A549 (cell line): ENCODE results near the gene EPHB1. TPM values are rescaled to one million over a fixed set of nuclear protein-coding genes. Genes with fewer than 3 reads are reported as not detected.

Experiments
- ATAC-seq, 2 experiments: fragments of 200-7000 bp in 1 of 2; fragments of >200 bp in 1 of 2; cut with Nextera tagmentation in 1 of 2; cut with Tn5 transposase in 1 of 2; 3 replicates each; pipeline versions ENCODE4 v1.8.0 to v1.9.1; 2018 to 2020; ENCODE audit warnings: mild to moderate bottlenecking in 1 of 2, moderate library complexity in 1 of 2
- CTCF ChIA-PET: fragments of 300-600 bp; sonication (Branson Sonifier 250); formaldehyde crosslinking; extraction: SDS; loops from one replicate; lab custom pipeline; 2021; ENCODE audit warnings: antibody characterized with exemption, inconsistent platforms; lab: Yijun Ruan, JAX
- POLR2A ChIA-PET: fragments of 350-600 bp; formaldehyde crosslinking; extraction: SDS; loops from one replicate; lab custom pipeline; 2021; ENCODE audit warnings: antibody characterized with exemption, inconsistent platforms; lab: Yijun Ruan, JAX
- DNase-seq, 2 experiments: peaks; one replicate each; pipeline versions ENCODE4 v3.0.0 to v3.0.0-alpha.2; 2011 to 2016; ENCODE audit warnings: low read depth in 1 of 2, low spot score in 1 of 2
- FAIRE-seq: peaks from 2 replicates; lab custom pipeline; 2011; peaks lifted over from hg19 to GRCh38; lab: Jason Lieb, UNC
- H3K27ac ChIP-seq, 2 experiments: fragments of >200 bp; sonication (Bioruptor Twin); formaldehyde crosslinking; 3 replicates each; pipeline ENCODE4 v1.5.1; 2016 to 2017
- H3K4me1 ChIP-seq: fragments of >200 bp; sonication (Bioruptor Twin); formaldehyde crosslinking; 3 replicates; pipeline ENCODE4 v1.6.1; 2016
- H3K4me2 ChIP-seq: fragments of >200 bp; sonication (Bioruptor Twin); formaldehyde crosslinking; 3 replicates; pipeline ENCODE4 v1.6.1; 2016
- H3K4me3 ChIP-seq: fragments of >200 bp; sonication (Bioruptor Twin); formaldehyde crosslinking; 3 replicates; pipeline ENCODE4 v1.5.1; 2016
- H3K9me3 ChIP-seq: fragments of >200 bp; sonication (Bioruptor Twin); formaldehyde crosslinking; 3 replicates; pipeline ENCODE4 v1.6.1; 2016
- BHLHE40 ChIP-seq: IDR thresholded peaks from 2 replicates; pipeline ENCODE4 v1.6.1; 2012; ENCODE audit warnings: low read depth, low read length, inconsistent platforms
- CBX2 ChIP-seq: fragments of 200-600 bp; sonication (generic); IDR thresholded peaks from 2 replicates; pipeline ENCODE4 v1.6.1; 2016; ENCODE audit warnings: low read depth, mild to moderate bottlenecking, borderline replicate concordance
- CHD4 ChIP-seq: fragments of 200-600 bp; sonication (generic); IDR thresholded peaks from 2 replicates; pipeline ENCODE4 v1.6.1; 2016; ENCODE audit warnings: antibody characterized with exemption, mild to moderate bottlenecking, borderline replicate concordance
- EHF ChIP-seq: fragments of 250-450 bp; sonication (Bioruptor Pico); IDR thresholded peaks from 2 replicates; pipeline ENCODE4 v1.5.0; 2020; ENCODE audit warnings: mild to moderate bottlenecking
- EP300 ChIP-seq, 2 experiments: fragments of >200 bp; sonication (Bioruptor Twin); formaldehyde crosslinking; IDR thresholded peaks; 2 replicates in 1 of 2; 3 replicates in 1 of 2; pipeline ENCODE4 v1.6.1; 2016 to 2017
- HDAC2 ChIP-seq: fragments of 200-600 bp; sonication (generic); IDR thresholded peaks from 2 replicates; pipeline ENCODE4 v1.6.1; 2016
- HOXB5 ChIP-seq: fragments of 250-450 bp; sonication (Bioruptor Pico); IDR thresholded peaks from 2 replicates; pipeline ENCODE4 v1.5.0; 2020; ENCODE audit warnings: mild to moderate bottlenecking, moderate library complexity
- JUN ChIP-seq, 2 experiments: fragments of >200 bp; sonication (Bioruptor Twin); formaldehyde crosslinking; IDR thresholded peaks; 2 replicates in 1 of 2; 3 replicates in 1 of 2; pipeline ENCODE4 v1.6.1; 2016 to 2017
- KDM5A ChIP-seq: fragments of 200-600 bp; sonication (generic); IDR thresholded peaks from 2 replicates; pipeline ENCODE4 v1.6.1; 2016; ENCODE audit warnings: antibody characterized with exemption, mild to moderate bottlenecking
- MAFK ChIP-seq: fragments of 450-650 bp; IDR thresholded peaks from 2 replicates; pipeline ENCODE4 v1.6.1; 2014; ENCODE audit not compliant: partially characterized antibody
- MYC ChIP-seq: IDR thresholded peaks from 2 replicates; pipeline ENCODE4 v1.6.1; 2012; ENCODE audit warnings: mild to moderate bottlenecking, inconsistent platforms, low read length, improper control_type of control experiment, borderline replicate concordance
- NPAS2 ChIP-seq: fragments of 250-450 bp; sonication (Bioruptor Pico); IDR thresholded peaks from 2 replicates; pipeline ENCODE4 v1.8.0; 2022; ENCODE audit warnings: mild to moderate bottlenecking, moderate library complexity, borderline replicate concordance
- NR3C1 ChIP-seq: fragments of >200 bp; sonication (Bioruptor Twin); formaldehyde crosslinking; IDR thresholded peaks from 3 replicates; pipeline ENCODE4 v1.6.1; 2017
- PHF8 ChIP-seq: fragments of 200-600 bp; sonication (generic); IDR thresholded peaks from 2 replicates; pipeline ENCODE4 v1.6.1; 2016; ENCODE audit warnings: low read depth, mild to moderate bottlenecking, antibody characterized with exemption, moderate library complexity, borderline replicate concordance
- RCOR1 ChIP-seq: fragments of 150-350 bp; IDR thresholded peaks from 2 replicates; pipeline ENCODE4 v1.6.1; 2014; ENCODE audit warnings: antibody characterized with exemption, low read length, low read depth
- RNF2 ChIP-seq: fragments of 200-600 bp; sonication (generic); IDR thresholded peaks from 2 replicates; pipeline ENCODE4 v1.6.1; 2016; ENCODE audit warnings: low read depth, mild to moderate bottlenecking, antibody characterized with exemption, moderate library complexity, borderline replicate concordance
- SMC3 ChIP-seq: fragments of >200 bp; sonication (Bioruptor Twin); formaldehyde crosslinking; IDR thresholded peaks from 3 replicates; pipeline ENCODE4 v1.6.1; 2018; ENCODE audit warnings: inconsistent platforms
- SREBF2 ChIP-seq: fragments of 450-650 bp; IDR thresholded peaks from 2 replicates; pipeline ENCODE4 v1.6.1; 2014; ENCODE audit warnings: mild to moderate bottlenecking, moderate library complexity
- TP53 ChIP-seq: fragments of 250-450 bp; sonication (Bioruptor Pico); IDR thresholded peaks from 2 replicates; pipeline ENCODE4 v1.5.0; 2021; ENCODE audit warnings: mild to moderate bottlenecking, moderate library complexity
- USF2 ChIP-seq: fragments of 450-650 bp; IDR thresholded peaks from 2 replicates; pipeline ENCODE4 v1.6.1; 2014; ENCODE audit warnings: antibody characterized with exemption
- ZC3H11A ChIP-seq: fragments of 450-650 bp; IDR thresholded peaks from 2 replicates; pipeline ENCODE4 v1.6.1; 2014; ENCODE audit warnings: antibody characterized with exemption, mild to moderate bottlenecking
- ZFP36 ChIP-seq: fragments of 450-650 bp; IDR thresholded peaks from 2 replicates; pipeline ENCODE4 v1.6.1; 2014; ENCODE audit warnings: borderline replicate concordance; ENCODE audit not compliant: partially characterized antibody
- WGBS: methylation state at CpG from one replicate; pipeline ENCODE4 v1.1.6; 2017; ENCODE audit errors: missing lambda C conversion rate; 5-methylcytosine and 5-hydroxymethylcytosine counted together
- polyA plus RNA-seq, 4 experiments: library from polyadenylated mRNA; depleted of rRNA in 3 of 4; stranded (reverse); fragments of >200 nt; fragmentation: RNase III in 1 of 4; extraction: RNeasy Plus Mini Kit Qiagen cat#74134 plus additional on column Dnase treatment in 1 of 4; gene quantifications; 2 replicates in 3 of 4; 3 replicates in 1 of 4; pipeline ENCODE4 v1.2.3, GENCODE V29; 2011 to 2017
- TF ChIP-seq, protein P1 (sequence below): fragments of 250-450 bp; sonication (Bioruptor Pico); IDR thresholded peaks from 2 replicates; pipeline ENCODE4 v1.5.0; 2020; ENCODE audit warnings: low read depth, mild to moderate bottlenecking, moderate library complexity
- TF ChIP-seq, protein P2 (sequence below): fragments of >200 bp; sonication (Bioruptor Twin); formaldehyde crosslinking; IDR thresholded peaks from 3 replicates; pipeline ENCODE4 v1.5.1; 2016
- TF ChIP-seq, protein P3 (sequence below): IDR thresholded peaks from 2 replicates; pipeline ENCODE4 v1.6.1; 2012; ENCODE audit warnings: low read depth, borderline replicate concordance
- TF ChIP-seq, protein P4 (sequence below): fragments of 250-450 bp; sonication (Bioruptor Pico); IDR thresholded peaks from 2 replicates; pipeline ENCODE4 v1.5.0; 2021; ENCODE audit warnings: mild to moderate bottlenecking, moderate library complexity, borderline replicate concordance
- TF ChIP-seq, protein P5 (sequence below): fragments of >200 bp; sonication (Bioruptor Twin); formaldehyde crosslinking; IDR thresholded peaks from 2 replicates; pipeline ENCODE4 v1.6.1; 2016

The EPHB1 gene
- polyA plus RNA-seq, 2 of the 4 experiments (the other 2 are of a cell fraction), result 0.18 to 0.21 TPM

- CTCF ChIA-PET, result no interaction called here
- no peak for ATAC-seq
- H3K4me1 ChIP-seq, result no peaks in the 10 kb centered on the region
- no peak overlapping the region for H3K27ac ChIP-seq
- DNase-seq, result no peak
- no peak for TF ChIP-seq RCOR1
- TF ChIP-seq CBX2, result no peak
- TF ChIP-seq, protein P1, sequence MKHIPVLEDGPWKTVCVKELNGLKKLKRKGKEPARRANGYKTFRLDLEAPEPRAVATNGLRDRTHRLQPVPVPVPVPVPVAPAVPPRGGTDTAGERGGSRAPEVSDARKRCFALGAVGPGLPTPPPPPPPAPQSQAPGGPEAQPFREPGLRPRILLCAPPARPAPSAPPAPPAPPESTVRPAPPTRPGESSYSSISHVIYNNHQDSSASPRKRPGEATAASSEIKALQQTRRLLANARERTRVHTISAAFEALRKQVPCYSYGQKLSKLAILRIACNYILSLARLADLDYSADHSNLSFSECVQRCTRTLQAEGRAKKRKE (CRISPR knock-in tag), result no peak
- no peak for TF ChIP-seq HOXB5
- no peak for TF ChIP-seq NR3C1
- TF ChIP-seq SREBF2, result no peak
- no peak for TF ChIP-seq SMC3
- TF ChIP-seq, protein P2, sequence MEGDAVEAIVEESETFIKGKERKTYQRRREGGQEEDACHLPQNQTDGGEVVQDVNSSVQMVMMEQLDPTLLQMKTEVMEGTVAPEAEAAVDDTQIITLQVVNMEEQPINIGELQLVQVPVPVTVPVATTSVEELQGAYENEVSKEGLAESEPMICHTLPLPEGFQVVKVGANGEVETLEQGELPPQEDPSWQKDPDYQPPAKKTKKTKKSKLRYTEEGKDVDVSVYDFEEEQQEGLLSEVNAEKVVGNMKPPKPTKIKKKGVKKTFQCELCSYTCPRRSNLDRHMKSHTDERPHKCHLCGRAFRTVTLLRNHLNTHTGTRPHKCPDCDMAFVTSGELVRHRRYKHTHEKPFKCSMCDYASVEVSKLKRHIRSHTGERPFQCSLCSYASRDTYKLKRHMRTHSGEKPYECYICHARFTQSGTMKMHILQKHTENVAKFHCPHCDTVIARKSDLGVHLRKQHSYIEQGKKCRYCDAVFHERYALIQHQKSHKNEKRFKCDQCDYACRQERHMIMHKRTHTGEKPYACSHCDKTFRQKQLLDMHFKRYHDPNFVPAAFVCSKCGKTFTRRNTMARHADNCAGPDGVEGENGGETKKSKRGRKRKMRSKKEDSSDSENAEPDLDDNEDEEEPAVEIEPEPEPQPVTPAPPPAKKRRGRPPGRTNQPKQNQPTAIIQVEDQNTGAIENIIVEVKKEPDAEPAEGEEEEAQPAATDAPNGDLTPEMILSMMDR, result no peak
- TF ChIP-seq NPAS2 (CRISPR knock-in tag), result no peak
- no peak for TF ChIP-seq ZFP36
- no peak for TF ChIP-seq KDM5A
- H3K9me3 ChIP-seq, result no peaks in the 10 kb centered on the region
- no peak overlapping the region for H3K4me2 ChIP-seq
- WGBS, result 8% methylated on average over 3 of the region's 3 CpGs
- no peak for FAIRE-seq
- no peak overlapping the region for H3K4me3 ChIP-seq
- POLR2A ChIA-PET, result no interaction called here
These were observed 282.1 kb downstream of the EPHB1 start for GRCh38 chr3:135077186-135077585.

GRCh38 chr3:135078283-135078682 is 283.2 kb downstream of the EPHB1 start:
- 31% methylated on average over 2 of the region's 2 CpGs for WGBS
- H3K4me2 ChIP-seq, result no peak overlapping the region
- ATAC-seq (no peak), FAIRE-seq (no peak), DNase-seq (no peak)
- TF ChIP-seq MAFK (no peak), EHF (no peak), EP300 (IDR thresholded peaks at IDR 0.05) (no peak), SREBF2 (no peak), MYC (no peak), NR3C1 (no peak), RNF2 (no peak), NPAS2 (CRISPR knock-in tag) (no peak)
- TF ChIP-seq, protein P3, sequence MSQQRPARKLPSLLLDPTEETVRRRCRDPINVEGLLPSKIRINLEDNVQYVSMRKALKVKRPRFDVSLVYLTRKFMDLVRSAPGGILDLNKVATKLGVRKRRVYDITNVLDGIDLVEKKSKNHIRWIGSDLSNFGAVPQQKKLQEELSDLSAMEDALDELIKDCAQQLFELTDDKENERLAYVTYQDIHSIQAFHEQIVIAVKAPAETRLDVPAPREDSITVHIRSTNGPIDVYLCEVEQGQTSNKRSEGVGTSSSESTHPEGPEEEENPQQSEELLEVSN, result no peak
- H3K4me1 ChIP-seq, result no peaks in the 10 kb centered on the region
- no peak overlapping the region for H3K4me3 ChIP-seq
- no peaks in the 10 kb centered on the region for H3K9me3 ChIP-seq
- H3K27ac ChIP-seq, result no peak overlapping the region
- POLR2A ChIA-PET, result no interaction called here
- CTCF ChIA-PET, result no interaction called here

DNA sequence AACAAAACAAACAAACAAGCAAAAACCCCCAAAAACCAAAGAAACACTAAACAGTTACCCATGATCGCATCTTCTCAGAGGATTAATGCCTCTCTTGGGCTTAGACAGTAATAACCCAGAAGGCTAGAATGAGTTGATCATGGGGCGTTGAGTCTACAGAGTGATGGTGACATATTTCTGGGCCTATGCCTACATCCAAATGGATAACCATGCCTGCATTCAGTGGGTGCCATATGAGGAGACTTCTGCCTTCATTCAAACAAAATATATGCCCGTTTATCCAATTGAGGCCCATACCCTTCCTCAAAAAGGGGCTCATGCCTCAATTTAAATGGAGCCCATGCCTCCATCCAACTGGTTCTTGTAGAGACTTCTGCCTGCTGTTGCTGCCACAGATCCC is 284.0 kb downstream of the EPHB1 start:
- ChIA-PET CTCF (no interaction called here), POLR2A (no interaction called here)
- H3K27ac ChIP-seq, result no peak overlapping the region
- TF ChIP-seq, protein P4, sequence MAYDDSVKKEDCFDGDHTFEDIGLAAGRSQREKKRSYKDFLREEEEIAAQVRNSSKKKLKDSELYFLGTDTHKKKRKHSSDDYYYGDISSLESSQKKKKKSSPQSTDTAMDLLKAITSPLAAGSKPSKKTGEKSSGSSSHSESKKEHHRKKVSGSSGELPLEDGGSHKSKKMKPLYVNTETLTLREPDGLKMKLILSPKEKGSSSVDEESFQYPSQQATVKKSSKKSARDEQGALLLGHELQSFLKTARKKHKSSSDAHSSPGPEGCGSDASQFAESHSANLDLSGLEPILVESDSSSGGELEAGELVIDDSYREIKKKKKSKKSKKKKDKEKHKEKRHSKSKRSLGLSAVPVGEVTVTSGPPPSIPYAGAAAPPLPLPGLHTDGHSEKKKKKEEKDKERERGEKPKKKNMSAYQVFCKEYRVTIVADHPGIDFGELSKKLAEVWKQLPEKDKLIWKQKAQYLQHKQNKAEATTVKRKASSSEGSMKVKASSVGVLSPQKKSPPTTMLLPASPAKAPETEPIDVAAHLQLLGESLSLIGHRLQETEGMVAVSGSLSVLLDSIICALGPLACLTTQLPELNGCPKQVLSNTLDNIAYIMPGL (CRISPR knock-in tag), result no peak
- no peak for TF ChIP-seq CHD4
- TF ChIP-seq ZFP36, result no peak
- TF ChIP-seq MYC, result no peak
- no peak for TF ChIP-seq HDAC2
- TF ChIP-seq, protein P5, sequence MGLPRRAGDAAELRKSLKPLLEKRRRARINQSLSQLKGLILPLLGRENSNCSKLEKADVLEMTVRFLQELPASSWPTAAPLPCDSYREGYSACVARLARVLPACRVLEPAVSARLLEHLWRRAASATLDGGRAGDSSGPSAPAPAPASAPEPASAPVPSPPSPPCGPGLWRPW, result no peak
- TF ChIP-seq JUN (IDR thresholded peaks at IDR 0.05), result no peak
- TF ChIP-seq TP53 (CRISPR knock-in tag), result no peak
- no peak for TF ChIP-seq PHF8
- no peak for TF ChIP-seq BHLHE40
- no peak for TF ChIP-seq USF2
- TF ChIP-seq ZC3H11A, result no peak
- no peak for TF ChIP-seq HOXB5
- 7% methylated on average over 3 of the region's 3 CpGs for WGBS
- no peaks in the 10 kb centered on the region for H3K4me1 ChIP-seq
- no peak overlapping the region for H3K4me2 ChIP-seq
- no peaks in the 10 kb centered on the region for H3K9me3 ChIP-seq
- FAIRE-seq (no peak), ATAC-seq (no peak), DNase-seq (no peak)
- H3K4me3 ChIP-seq, result no peak overlapping the region
